ENCODE data around the gene JAZF1.

The JAZF1 gene

DNA sequence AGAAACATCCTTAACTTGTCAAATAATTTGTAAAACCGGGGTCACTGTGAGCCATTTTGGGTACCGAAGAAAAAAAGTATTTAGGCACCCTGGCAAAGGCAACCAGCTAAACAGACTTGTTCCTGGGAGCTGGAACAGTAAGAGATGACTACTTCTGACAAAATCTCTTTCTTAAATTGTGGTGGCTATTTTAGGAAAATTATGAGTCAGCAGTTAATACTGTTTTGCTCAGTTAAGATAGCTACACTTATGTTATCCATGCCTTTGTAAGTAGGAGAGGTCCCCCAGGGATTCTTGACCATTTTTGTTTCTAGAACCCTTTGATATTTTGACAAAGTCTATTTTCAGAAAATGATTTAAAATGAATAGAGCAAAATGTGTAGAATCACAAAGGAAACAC, 372.0 kb downstream of the JAZF1 start:
- H3K79me2 ChIP-seq (ENCODE audit: low read length) = no peaks in the 10 kb centered on the region
- no peak for DNase-seq
- no peak overlapping the region for H3K9ac ChIP-seq (ENCODE audit: low read length)
- H3K36me3 ChIP-seq (replicated peaks; ENCODE audit: insufficient read depth, low read length) = no peaks in the 10 kb centered on the region
- TF ChIP-seq, protein P1, sequence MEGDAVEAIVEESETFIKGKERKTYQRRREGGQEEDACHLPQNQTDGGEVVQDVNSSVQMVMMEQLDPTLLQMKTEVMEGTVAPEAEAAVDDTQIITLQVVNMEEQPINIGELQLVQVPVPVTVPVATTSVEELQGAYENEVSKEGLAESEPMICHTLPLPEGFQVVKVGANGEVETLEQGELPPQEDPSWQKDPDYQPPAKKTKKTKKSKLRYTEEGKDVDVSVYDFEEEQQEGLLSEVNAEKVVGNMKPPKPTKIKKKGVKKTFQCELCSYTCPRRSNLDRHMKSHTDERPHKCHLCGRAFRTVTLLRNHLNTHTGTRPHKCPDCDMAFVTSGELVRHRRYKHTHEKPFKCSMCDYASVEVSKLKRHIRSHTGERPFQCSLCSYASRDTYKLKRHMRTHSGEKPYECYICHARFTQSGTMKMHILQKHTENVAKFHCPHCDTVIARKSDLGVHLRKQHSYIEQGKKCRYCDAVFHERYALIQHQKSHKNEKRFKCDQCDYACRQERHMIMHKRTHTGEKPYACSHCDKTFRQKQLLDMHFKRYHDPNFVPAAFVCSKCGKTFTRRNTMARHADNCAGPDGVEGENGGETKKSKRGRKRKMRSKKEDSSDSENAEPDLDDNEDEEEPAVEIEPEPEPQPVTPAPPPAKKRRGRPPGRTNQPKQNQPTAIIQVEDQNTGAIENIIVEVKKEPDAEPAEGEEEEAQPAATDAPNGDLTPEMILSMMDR (IDR thresholded peaks at IDR 0.05; ENCODE audit: low read length) = no peak
- no peak for TF ChIP-seq EZH2phosphoT487 (IDR thresholded peaks at IDR 0.05; ENCODE audit: low read length)
- TF ChIP-seq EZH2 (optimal IDR thresholded peaks at IDR 0.05; ENCODE audit: low read depth, low read length) = no peak
- H2AFZ ChIP-seq (ENCODE audit: low read length) = no peak overlapping the region
- no peaks in the 10 kb centered on the region for H3K27me3 ChIP-seq (replicated peaks; ENCODE audit: insufficient read depth, low read length)
- no peaks in the 10 kb centered on the region for H3K9me2 ChIP-seq (replicated peaks; ENCODE audit: insufficient read depth, low read length)
- H3K4me1 ChIP-seq (ENCODE audit: low read length) = no peaks in the 10 kb centered on the region
- no peak overlapping the region for H3K27ac ChIP-seq (ENCODE audit: low read length)
- no peaks in the 10 kb centered on the region for H3K9me3 ChIP-seq (replicated peaks; ENCODE audit: insufficient read depth, low read length)
- no peaks in the 10 kb centered on the region for H4K20me1 ChIP-seq (ENCODE audit: insufficient read depth, low read length)
- H3K4me2 ChIP-seq (ENCODE audit: low read depth, low read length) = no peak overlapping the region
- no peak overlapping the region for H3K4me3 ChIP-seq (ENCODE audit: low read length)
- no peaks in the 10 kb centered on the region for H3F3A ChIP-seq (ENCODE audit: insufficient read depth, low read length)

- no peaks in the 10 kb centered on the region for H3F3A ChIP-seq (ENCODE audit: insufficient read depth, low read length)
- DNase-seq = no peak
These were observed 376.5 kb downstream of the JAZF1 start for GRCh38 chr7:27804139-27804538.

GRCh38 chr7:27802999-27803398, 377.6 kb downstream of the JAZF1 start:
- Histone ChIP-seq H3K4me3 (ENCODE audit: low read length) (no peak overlapping the region), H3K9me2 (replicated peaks; ENCODE audit: insufficient read depth, low read length) (no peaks in the 10 kb centered on the region), H3K27me3 (replicated peaks; ENCODE audit: insufficient read depth, low read length) (no peaks in the 10 kb centered on the region), H3K4me1 (ENCODE audit: low read length) (no peaks in the 10 kb centered on the region), H3K9ac (ENCODE audit: low read length) (no peak overlapping the region), H3F3A (ENCODE audit: insufficient read depth, low read length) (no peaks in the 10 kb centered on the region), H3K79me2 (ENCODE audit: low read length) (no peaks in the 10 kb centered on the region), H4K20me1 (ENCODE audit: insufficient read depth, low read length) (no peaks in the 10 kb centered on the region), H3K4me2 (ENCODE audit: low read depth, low read length) (no peak overlapping the region), H3K9me3 (replicated peaks; ENCODE audit: insufficient read depth, low read length) (no peaks in the 10 kb centered on the region), H3K27ac (ENCODE audit: low read length) (no peak overlapping the region), H3K36me3 (replicated peaks; ENCODE audit: insufficient read depth, low read length) (no peaks in the 10 kb centered on the region), H2AFZ (ENCODE audit: low read length) (no peak overlapping the region)
- no peak for TF ChIP-seq EZH2phosphoT487 (IDR thresholded peaks at IDR 0.05; ENCODE audit: low read length)
- TF ChIP-seq, protein P1 (IDR thresholded peaks at IDR 0.05; ENCODE audit: low read length) = no peak
- TF ChIP-seq EZH2 (optimal IDR thresholded peaks at IDR 0.05; ENCODE audit: low read depth, low read length) = no peak
- DNase-seq = no peak

More at GRCh38 chr7:27804139-27804538, 376.5 kb downstream of the JAZF1 start:
- H3K27ac ChIP-seq (ENCODE audit: low read length) = no peak overlapping the region
- no peak overlapping the region for H3K4me2 ChIP-seq (ENCODE audit: low read depth, low read length)
- no peak for TF ChIP-seq EZH2phosphoT487 (IDR thresholded peaks at IDR 0.05; ENCODE audit: low read length)
- TF ChIP-seq, protein P1 (IDR thresholded peaks at IDR 0.05; ENCODE audit: low read length) = no peak
- TF ChIP-seq EZH2 (optimal IDR thresholded peaks at IDR 0.05; ENCODE audit: low read depth, low read length) = no peak
- H3K9me2 ChIP-seq (replicated peaks; ENCODE audit: insufficient read depth, low read length) = no peaks in the 10 kb centered on the region
- no peak overlapping the region for H3K9ac ChIP-seq (ENCODE audit: low read length)
- H3K9me3 ChIP-seq (replicated peaks; ENCODE audit: insufficient read depth, low read length) = no peaks in the 10 kb centered on the region
- H3K4me3 ChIP-seq (ENCODE audit: low read length) = no peak overlapping the region
- no peaks in the 10 kb centered on the region for H3K4me1 ChIP-seq (ENCODE audit: low read length)
- H3K36me3 ChIP-seq (replicated peaks; ENCODE audit: insufficient read depth, low read length) = no peaks in the 10 kb centered on the region
- H3K27me3 ChIP-seq (replicated peaks; ENCODE audit: insufficient read depth, low read length) = no peaks in the 10 kb centered on the region
- no peaks in the 10 kb centered on the region for H3K79me2 ChIP-seq (ENCODE audit: low read length)
- H2AFZ ChIP-seq (ENCODE audit: low read length) = no peak overlapping the region
- no peaks in the 10 kb centered on the region for H4K20me1 ChIP-seq (ENCODE audit: insufficient read depth, low read length)

Data from MM.1S (cell line).